ENCODE measurements around the gene NOVA1. TPM values are rescaled to one million over a fixed set of nuclear protein-coding genes. Genes with fewer than 3 reads are reported as not detected.

NOVA1 gene
- total and polyA plus RNA-seq, 4 donors: 0.24 to 0.79 (median 0.58) TPM

GRCh38 chr14:26463136-26463535, 134.7 kb downstream of the NOVA1 start:
- WGBS: 56% methylated on average over 2 of the region's 2 CpGs
- Histone ChIP-seq H3K4me3 (ENCODE audit: low read depth in 1 of 3, low read length in 3 of 3) (no peak overlapping the region), H3K27ac (ENCODE audit: low read depth in 1 of 2, low read length in 2 of 2) (no peak overlapping the region), H3K9me3 (ENCODE audit: control insufficient read depth in 4 of 4, low read length in 3 of 4) (no peaks in the 10 kb centered on the region), H3K36me3 (ENCODE audit: control insufficient read depth in 4 of 4, insufficient read depth in 3 of 4, low read depth in 1 of 4, low read length in 3 of 4) (no peaks in the 10 kb centered on the region), H3K9ac (ENCODE audit: low read depth in 1 of 2, low read length in 2 of 2) (no peak overlapping the region), H3K27me3 (ENCODE audit: control insufficient read depth in 4 of 4, insufficient read depth in 4 of 4, low read length in 3 of 4) (no peaks in the 10 kb centered on the region), H3K4me1 (ENCODE audit: control insufficient read depth in 4 of 4, insufficient read depth in 4 of 4, low read length in 3 of 4) (no peaks in the 10 kb centered on the region)
- no peak for DNase-seq (ENCODE audit: low spot score)
- TF ChIP-seq RAD21 (IDR thresholded peaks at IDR 0.05) (no peak), TAF1 (conservative IDR thresholded peaks at IDR 0.05) (no peak), HNF4A (conservative IDR thresholded peaks at IDR 0.05) (no peak), ATF3 (IDR thresholded peaks at IDR 0.05) (no peak), SP1 (IDR thresholded peaks at IDR 0.05) (no peak), ZBTB33 (IDR thresholded peaks at IDR 0.05) (no peak), HNF4G (IDR thresholded peaks at IDR 0.05) (no peak), NR2F2 (IDR thresholded peaks at IDR 0.05) (no peak), YY1 (IDR thresholded peaks at IDR 0.05) (no peak)

DNA sequence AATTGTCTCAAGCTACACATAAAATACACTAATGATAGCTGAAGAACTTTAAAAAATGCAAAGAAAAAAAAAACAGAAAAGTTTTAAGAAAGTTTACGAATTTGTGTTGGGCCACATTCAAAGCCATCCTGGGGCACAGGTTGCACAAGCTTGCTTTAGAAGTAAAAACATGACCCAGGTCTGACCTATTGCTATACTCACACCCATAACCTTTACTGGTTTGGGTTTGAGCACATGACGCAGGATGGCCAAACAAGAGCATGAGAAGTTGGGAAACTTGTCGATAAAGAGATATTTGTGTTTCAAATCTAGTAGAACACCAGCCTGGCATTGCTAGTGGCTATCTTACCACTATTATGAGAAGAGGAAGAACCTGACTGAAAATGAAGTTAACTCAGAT, 143.7 kb downstream of the NOVA1 start:
- Histone ChIP-seq H3K27me3 (ENCODE audit: control insufficient read depth in 4 of 4, insufficient read depth in 4 of 4, low read length in 3 of 4) (no peaks in the 10 kb centered on the region), H3K36me3 (ENCODE audit: control insufficient read depth in 4 of 4, insufficient read depth in 3 of 4, low read depth in 1 of 4, low read length in 3 of 4) (no peaks in the 10 kb centered on the region), H3K4me3 (ENCODE audit: low read depth in 1 of 3, low read length in 3 of 3) (no peak overlapping the region), H3K9me3 (ENCODE audit: control insufficient read depth in 4 of 4, low read length in 3 of 4) (no peaks in the 10 kb centered on the region), H3K27ac (ENCODE audit: low read depth in 1 of 2, low read length in 2 of 2) (no peak overlapping the region), H3K9ac (ENCODE audit: low read depth in 1 of 2, low read length in 2 of 2) (no peak overlapping the region), H3K4me1 (ENCODE audit: control insufficient read depth in 4 of 4, insufficient read depth in 4 of 4, low read length in 3 of 4) (no peaks in the 10 kb centered on the region)
- no peak for DNase-seq (ENCODE audit: low spot score)
- peak in 1 of 2 donors; percentile 84 for TF ChIP-seq RXRA (IDR thresholded peaks at IDR 0.05)
- TF ChIP-seq NR2F2 (IDR thresholded peaks at IDR 0.05): no peak
- TF ChIP-seq ZBTB33 (IDR thresholded peaks at IDR 0.05): peak; percentile 23
- no peak for TF ChIP-seq TAF1 (conservative IDR thresholded peaks at IDR 0.05)
- TF ChIP-seq HNF4G (IDR thresholded peaks at IDR 0.05): no peak
- TF ChIP-seq EGR1 (IDR thresholded peaks at IDR 0.05; ENCODE audit: low read depth in 2 of 2): no peak
- TF ChIP-seq, protein P1, sequence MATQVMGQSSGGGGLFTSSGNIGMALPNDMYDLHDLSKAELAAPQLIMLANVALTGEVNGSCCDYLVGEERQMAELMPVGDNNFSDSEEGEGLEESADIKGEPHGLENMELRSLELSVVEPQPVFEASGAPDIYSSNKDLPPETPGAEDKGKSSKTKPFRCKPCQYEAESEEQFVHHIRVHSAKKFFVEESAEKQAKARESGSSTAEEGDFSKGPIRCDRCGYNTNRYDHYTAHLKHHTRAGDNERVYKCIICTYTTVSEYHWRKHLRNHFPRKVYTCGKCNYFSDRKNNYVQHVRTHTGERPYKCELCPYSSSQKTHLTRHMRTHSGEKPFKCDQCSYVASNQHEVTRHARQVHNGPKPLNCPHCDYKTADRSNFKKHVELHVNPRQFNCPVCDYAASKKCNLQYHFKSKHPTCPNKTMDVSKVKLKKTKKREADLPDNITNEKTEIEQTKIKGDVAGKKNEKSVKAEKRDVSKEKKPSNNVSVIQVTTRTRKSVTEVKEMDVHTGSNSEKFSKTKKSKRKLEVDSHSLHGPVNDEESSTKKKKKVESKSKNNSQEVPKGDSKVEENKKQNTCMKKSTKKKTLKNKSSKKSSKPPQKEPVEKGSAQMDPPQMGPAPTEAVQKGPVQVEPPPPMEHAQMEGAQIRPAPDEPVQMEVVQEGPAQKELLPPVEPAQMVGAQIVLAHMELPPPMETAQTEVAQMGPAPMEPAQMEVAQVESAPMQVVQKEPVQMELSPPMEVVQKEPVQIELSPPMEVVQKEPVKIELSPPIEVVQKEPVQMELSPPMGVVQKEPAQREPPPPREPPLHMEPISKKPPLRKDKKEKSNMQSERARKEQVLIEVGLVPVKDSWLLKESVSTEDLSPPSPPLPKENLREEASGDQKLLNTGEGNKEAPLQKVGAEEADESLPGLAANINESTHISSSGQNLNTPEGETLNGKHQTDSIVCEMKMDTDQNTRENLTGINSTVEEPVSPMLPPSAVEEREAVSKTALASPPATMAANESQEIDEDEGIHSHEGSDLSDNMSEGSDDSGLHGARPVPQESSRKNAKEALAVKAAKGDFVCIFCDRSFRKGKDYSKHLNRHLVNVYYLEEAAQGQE (IDR thresholded peaks at IDR 0.05): peak; percentile 26
- peak in 1 of 2 donors; percentile 19 for TF ChIP-seq JUND (IDR thresholded peaks at IDR 0.05)
- TF ChIP-seq, protein P2, sequence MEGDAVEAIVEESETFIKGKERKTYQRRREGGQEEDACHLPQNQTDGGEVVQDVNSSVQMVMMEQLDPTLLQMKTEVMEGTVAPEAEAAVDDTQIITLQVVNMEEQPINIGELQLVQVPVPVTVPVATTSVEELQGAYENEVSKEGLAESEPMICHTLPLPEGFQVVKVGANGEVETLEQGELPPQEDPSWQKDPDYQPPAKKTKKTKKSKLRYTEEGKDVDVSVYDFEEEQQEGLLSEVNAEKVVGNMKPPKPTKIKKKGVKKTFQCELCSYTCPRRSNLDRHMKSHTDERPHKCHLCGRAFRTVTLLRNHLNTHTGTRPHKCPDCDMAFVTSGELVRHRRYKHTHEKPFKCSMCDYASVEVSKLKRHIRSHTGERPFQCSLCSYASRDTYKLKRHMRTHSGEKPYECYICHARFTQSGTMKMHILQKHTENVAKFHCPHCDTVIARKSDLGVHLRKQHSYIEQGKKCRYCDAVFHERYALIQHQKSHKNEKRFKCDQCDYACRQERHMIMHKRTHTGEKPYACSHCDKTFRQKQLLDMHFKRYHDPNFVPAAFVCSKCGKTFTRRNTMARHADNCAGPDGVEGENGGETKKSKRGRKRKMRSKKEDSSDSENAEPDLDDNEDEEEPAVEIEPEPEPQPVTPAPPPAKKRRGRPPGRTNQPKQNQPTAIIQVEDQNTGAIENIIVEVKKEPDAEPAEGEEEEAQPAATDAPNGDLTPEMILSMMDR (IDR thresholded peaks at IDR 0.05; ENCODE audit: low read depth, low read length, missing input control): no peak
- TF ChIP-seq RAD21 (IDR thresholded peaks at IDR 0.05): no peak
- TF ChIP-seq HNF4A (conservative IDR thresholded peaks at IDR 0.05): peak in 1 of 2 donors; percentile 42
- TF ChIP-seq YY1 (IDR thresholded peaks at IDR 0.05): no peak
- TF ChIP-seq SP1 (IDR thresholded peaks at IDR 0.05): no peak
- peak; percentile 13 for TF ChIP-seq FOXA1 (IDR thresholded peaks at IDR 0.05)
- TF ChIP-seq GABPA (IDR thresholded peaks at IDR 0.05 in 1 of 2, conservative IDR thresholded peaks at IDR 0.05 in 1 of 2): no peak
- TF ChIP-seq ATF3 (IDR thresholded peaks at IDR 0.05): no peak
- 50% methylated on average over 3 of the region's 3 CpGs for WGBS

Measured in liver (tissue), 9 donors.